ENCODE results near the gene ARSI. TPM values are rescaled to one million over a fixed set of nuclear protein-coding genes. Genes with fewer than 3 reads are reported as not detected.
A peak's percentile ranks its signal among the peaks of the same experiment; 100 is the strongest.

The ARSI gene
- polyA plus RNA-seq, 2 of the 4 experiments (the other 2 are of a cell fraction), result 2.9 to 22.0 TPM

GRCh38 chr5:150278046-150278730 is 24.5 kb downstream of the ARSI start:
- POLR2A ChIA-PET, result no interaction called here
- FAIRE-seq, result no peak
- peak overlapping the region in 1 of 2 experiments; percentile 56; a peak in 3 of 6 replicates for H3K27ac ChIP-seq

GRCh38 chr5:150277043-150277442 is 25.7 kb downstream of the ARSI start:
- H3K9me3 ChIP-seq, result no peaks in the 10 kb centered on the region
- ATAC-seq (no peak), FAIRE-seq (no peak), DNase-seq (ENCODE audit: low read depth in 1 of 2, low spot score in 1 of 2) (no peak)
- ChIA-PET CTCF (interaction anchor here (1.1 to 1.4 kb wide), 2 partner anchors 9 to 159 kb away, joined by 3 read pairs; no protein-coding TSS in a partner anchor), POLR2A (no interaction called here)
- H3K27ac ChIP-seq, result no peak overlapping the region
- no peak overlapping the region for H3K4me3 ChIP-seq
- no peak overlapping the region for H3K4me2 ChIP-seq
- 0 out of 3 replicates have a peak, but pooled peaks cover 4% of the 10 kb centered on the region for H3K4me1 ChIP-seq
- TF ChIP-seq JUN (IDR thresholded peaks at IDR 0.05), result no peak
- no peak for TF ChIP-seq HMGXB4 (CRISPR knock-in tag; IDR thresholded peaks at IDR 0.05; ENCODE audit: borderline replicate concordance)
- 75% methylated on average over 4 of the region's 4 CpGs for WGBS (ENCODE audit: missing lambda C conversion rate)

More at GRCh38 chr5:150278046-150278730, 24.5 kb downstream of the ARSI start:
- ATAC-seq (no peak), DNase-seq (ENCODE audit: low read depth in 1 of 2, low spot score in 1 of 2) (no peak)
- H3K9me3 ChIP-seq, result no peaks in the 10 kb centered on the region
- TF ChIP-seq SREBF2 (IDR thresholded peaks at IDR 0.05) (no peak), NFE2L2 (conservative IDR thresholded peaks at IDR 0.05; ENCODE audit: low read length) (no peak)
- H3K4me2 ChIP-seq, result no peak overlapping the region
- 72% methylated on average over 7 of the region's 7 CpGs for WGBS (ENCODE audit: missing lambda C conversion rate)
- CTCF ChIA-PET, result interaction anchor here (0.5 to 1.2 kb wide), 4 partner anchors 23 to 563 kb away, joined by 3 to 4 read pairs (median 3); partner anchors contain the start of gene ARSI
- H3K4me3 ChIP-seq, result no peak overlapping the region
- 0 out of 3 replicates have a peak, but pooled peaks cover 4% of the 10 kb centered on the region for H3K4me1 ChIP-seq

GRCh38 chr5:150274811-150275210 is 27.9 kb downstream of the ARSI start:
- Histone ChIP-seq H3K4me2 (no peak overlapping the region), H3K27ac (no peak overlapping the region), H3K4me1 (peaks cover 14% of the 10 kb centered on the region; the same call in 2 of the 3 replicates), H3K4me3 (no peak overlapping the region), H3K9me3 (no peaks in the 10 kb centered on the region)
- ChIA-PET POLR2A (no interaction called here), CTCF (interaction anchor here (0.9 to 4.5 kb wide), 6 partner anchors 9 to 161 kb away, joined by 3 to 13 read pairs (median 6); partner anchors contain the start of gene ARSI)
- WGBS (ENCODE audit: missing lambda C conversion rate), result 88% methylated on average over 4 of the region's 4 CpGs
- no peak for ATAC-seq
- FAIRE-seq, result no peak
- DNase-seq (ENCODE audit: low read depth in 1 of 2, low spot score in 1 of 2), result no peak
- TF ChIP-seq ZFP36 (IDR thresholded peaks at IDR 0.05; ENCODE audit: borderline replicate concordance, partially characterized antibody) (no peak), ESRRA (IDR thresholded peaks at IDR 0.05; ENCODE audit: borderline replicate concordance, low read length) (no peak)

- no peak for FAIRE-seq
- DNase-seq (ENCODE audit: low read depth in 1 of 2, low spot score in 1 of 2), result peak; percentile 57 to 59
- Histone ChIP-seq H3K4me2 (no peak overlapping the region), H3K4me3 (no peak overlapping the region), H3K4me1 (peaks cover 10% of the 10 kb centered on the region; the same call in 2 of the 3 replicates), H3K27ac (peak overlapping the region in 1 of 2 experiments; percentile 51; a peak in 1 of 6 replicates), H3K9me3 (no peaks in the 10 kb centered on the region)
- ChIA-PET CTCF (interaction anchor here (0.6 to 8.2 kb wide), 29 partner anchors 10 to 269 kb away, joined by 3 to 155 read pairs (median 4); partner anchors contain the start of genes ARSI and TCOF1), POLR2A (interaction anchor here (0.6 to 0.7 kb wide), 2 partner anchors 16 to 271 kb away, joined by 3 to 6 read pairs; no protein-coding TSS in a partner anchor)
- whole genome bisulfite sequencing (ENCODE audit: missing lambda C conversion rate), result 49% methylated on average over 5 of the region's 5 CpGs
- TF ChIP-seq ESRRA (IDR thresholded peaks at IDR 0.05; ENCODE audit: borderline replicate concordance, low read length) (0 out of 2 replicates have a peak, but pooled peaks have one; percentile 51), PHF8 (IDR thresholded peaks at IDR 0.05; ENCODE audit: borderline replicate concordance, low read depth) (no peak), SMC3 (IDR thresholded peaks at IDR 0.05) (peak; percentile 81), RAD21 (conservative IDR thresholded peaks at IDR 0.05 in 1 of 2, IDR thresholded peaks at IDR 0.05 in 1 of 2) (peak; percentile 76 to 92), E2F6 (IDR thresholded peaks at IDR 0.05; ENCODE audit: borderline replicate concordance, low read depth) (no peak), CTCF (IDR thresholded peaks at IDR 0.05) (peak; percentile 54), HES2 (IDR thresholded peaks at IDR 0.05) (no peak)
- ATAC-seq, result peak; percentile 74 to 91
These were observed 30.2 kb downstream of the ARSI start for GRCh38 chr5:150272531-150272930.
